ENCODE results near the gene CRYBB3. TPM values are rescaled to one million over a fixed set of nuclear protein-coding genes. Genes with fewer than 3 reads are reported as not detected.

Gene CRYBB3
- total RNA-seq, 1 experiment from 2014 or later = 0.67 TPM

DNA sequence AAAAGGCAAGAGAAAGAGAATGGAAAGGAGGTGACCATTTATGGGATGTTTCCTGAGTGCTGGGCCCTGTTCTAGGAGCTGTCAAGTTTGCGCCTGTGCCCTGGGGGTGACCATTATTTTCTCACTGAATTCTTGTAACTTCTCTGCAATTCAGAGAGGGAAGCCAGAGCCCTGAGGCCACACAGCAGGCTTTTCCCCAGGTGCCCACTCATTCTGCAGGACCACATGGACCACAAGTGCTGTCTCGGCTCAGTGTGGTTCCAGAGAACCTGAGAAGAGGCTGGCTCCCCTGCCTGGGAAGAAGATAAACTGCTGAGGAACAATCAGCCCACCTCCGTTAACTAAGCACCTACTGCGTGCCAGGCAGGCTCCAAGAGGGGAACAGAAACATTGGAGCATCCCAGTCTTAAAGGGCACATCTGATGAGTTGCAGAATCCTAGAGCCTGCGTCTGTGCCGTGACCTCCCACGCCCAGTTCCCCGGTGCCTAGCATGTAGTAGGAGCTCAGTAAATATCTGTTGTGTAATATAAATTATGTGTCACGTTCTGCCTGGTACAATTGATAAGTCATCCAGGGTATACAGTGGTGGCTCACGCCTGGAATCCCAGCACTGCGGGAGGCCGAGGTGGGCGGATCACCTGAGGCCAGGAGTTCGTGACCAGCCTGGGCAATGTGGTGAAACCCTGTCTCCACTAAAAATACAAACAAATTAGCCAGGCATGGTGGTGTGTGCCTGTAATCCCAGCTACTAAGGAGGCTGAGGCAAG is 31.6 kb upstream of the CRYBB3 start:
- BruUV-seq (replicated peaks) = no TSS peak
- in situ Hi-C loops (cut with HindIII; ENCODE audit: low pct_unique_long_range_greater_than_20kb, low sequenced_read_pairs) = no loop called here
- TF ChIP-seq TCF7L2 (IDR thresholded peaks at IDR 0.05; ENCODE audit: low read depth, low read length) (no peak), SIN3A (IDR thresholded peaks at IDR 0.05; ENCODE audit: borderline replicate concordance, insufficient read depth, low read depth, low read length) (no peak), POLR2AphosphoS5 (IDR thresholded peaks at IDR 0.05; ENCODE audit: low read depth, low read length) (no peak)
- TF ChIP-seq, protein P1, sequence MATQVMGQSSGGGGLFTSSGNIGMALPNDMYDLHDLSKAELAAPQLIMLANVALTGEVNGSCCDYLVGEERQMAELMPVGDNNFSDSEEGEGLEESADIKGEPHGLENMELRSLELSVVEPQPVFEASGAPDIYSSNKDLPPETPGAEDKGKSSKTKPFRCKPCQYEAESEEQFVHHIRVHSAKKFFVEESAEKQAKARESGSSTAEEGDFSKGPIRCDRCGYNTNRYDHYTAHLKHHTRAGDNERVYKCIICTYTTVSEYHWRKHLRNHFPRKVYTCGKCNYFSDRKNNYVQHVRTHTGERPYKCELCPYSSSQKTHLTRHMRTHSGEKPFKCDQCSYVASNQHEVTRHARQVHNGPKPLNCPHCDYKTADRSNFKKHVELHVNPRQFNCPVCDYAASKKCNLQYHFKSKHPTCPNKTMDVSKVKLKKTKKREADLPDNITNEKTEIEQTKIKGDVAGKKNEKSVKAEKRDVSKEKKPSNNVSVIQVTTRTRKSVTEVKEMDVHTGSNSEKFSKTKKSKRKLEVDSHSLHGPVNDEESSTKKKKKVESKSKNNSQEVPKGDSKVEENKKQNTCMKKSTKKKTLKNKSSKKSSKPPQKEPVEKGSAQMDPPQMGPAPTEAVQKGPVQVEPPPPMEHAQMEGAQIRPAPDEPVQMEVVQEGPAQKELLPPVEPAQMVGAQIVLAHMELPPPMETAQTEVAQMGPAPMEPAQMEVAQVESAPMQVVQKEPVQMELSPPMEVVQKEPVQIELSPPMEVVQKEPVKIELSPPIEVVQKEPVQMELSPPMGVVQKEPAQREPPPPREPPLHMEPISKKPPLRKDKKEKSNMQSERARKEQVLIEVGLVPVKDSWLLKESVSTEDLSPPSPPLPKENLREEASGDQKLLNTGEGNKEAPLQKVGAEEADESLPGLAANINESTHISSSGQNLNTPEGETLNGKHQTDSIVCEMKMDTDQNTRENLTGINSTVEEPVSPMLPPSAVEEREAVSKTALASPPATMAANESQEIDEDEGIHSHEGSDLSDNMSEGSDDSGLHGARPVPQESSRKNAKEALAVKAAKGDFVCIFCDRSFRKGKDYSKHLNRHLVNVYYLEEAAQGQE (IDR thresholded peaks at IDR 0.05; ENCODE audit: insufficient read depth in 1 of 2, low read depth in 2 of 2, low read length in 1 of 2) = no peak
- TF ChIP-seq, protein P2, sequence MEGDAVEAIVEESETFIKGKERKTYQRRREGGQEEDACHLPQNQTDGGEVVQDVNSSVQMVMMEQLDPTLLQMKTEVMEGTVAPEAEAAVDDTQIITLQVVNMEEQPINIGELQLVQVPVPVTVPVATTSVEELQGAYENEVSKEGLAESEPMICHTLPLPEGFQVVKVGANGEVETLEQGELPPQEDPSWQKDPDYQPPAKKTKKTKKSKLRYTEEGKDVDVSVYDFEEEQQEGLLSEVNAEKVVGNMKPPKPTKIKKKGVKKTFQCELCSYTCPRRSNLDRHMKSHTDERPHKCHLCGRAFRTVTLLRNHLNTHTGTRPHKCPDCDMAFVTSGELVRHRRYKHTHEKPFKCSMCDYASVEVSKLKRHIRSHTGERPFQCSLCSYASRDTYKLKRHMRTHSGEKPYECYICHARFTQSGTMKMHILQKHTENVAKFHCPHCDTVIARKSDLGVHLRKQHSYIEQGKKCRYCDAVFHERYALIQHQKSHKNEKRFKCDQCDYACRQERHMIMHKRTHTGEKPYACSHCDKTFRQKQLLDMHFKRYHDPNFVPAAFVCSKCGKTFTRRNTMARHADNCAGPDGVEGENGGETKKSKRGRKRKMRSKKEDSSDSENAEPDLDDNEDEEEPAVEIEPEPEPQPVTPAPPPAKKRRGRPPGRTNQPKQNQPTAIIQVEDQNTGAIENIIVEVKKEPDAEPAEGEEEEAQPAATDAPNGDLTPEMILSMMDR (IDR thresholded peaks at IDR 0.05) = no peak
- ChIA-PET CTCF (interaction anchor here (0.6 kb wide), 1 partner anchor 111 kb away, joined by 4 read pairs; no protein-coding TSS in a partner anchor), POLR2A (no interaction called here)
- Histone ChIP-seq H3K4me3 (ENCODE audit: low read depth in 2 of 2, low read length in 2 of 2) (no peak overlapping the region), H3K9me3 (ENCODE audit: control insufficient read depth, insufficient read depth, low read depth, low read length) (no peaks in the 10 kb centered on the region), H3K27me3 (ENCODE audit: control insufficient read depth, insufficient read depth, low read length) (no peaks in the 10 kb centered on the region), H3K36me3 (ENCODE audit: control insufficient read depth, insufficient read depth, low read length) (no peaks in the 10 kb centered on the region), H3K4me1 (ENCODE audit: control insufficient read depth, insufficient read depth, low read length) (peaks cover 10% of the 10 kb centered on the region), H3K27ac (ENCODE audit: low read length) (no peak overlapping the region)
- DNase-seq (ENCODE audit: low read depth, low spot score) (no peak), ATAC-seq (no peak)
- intact Hi-C loops (cut with micrococcal nuclease; ENCODE audit: unreplicated experiment) = no loop called here

DNA sequence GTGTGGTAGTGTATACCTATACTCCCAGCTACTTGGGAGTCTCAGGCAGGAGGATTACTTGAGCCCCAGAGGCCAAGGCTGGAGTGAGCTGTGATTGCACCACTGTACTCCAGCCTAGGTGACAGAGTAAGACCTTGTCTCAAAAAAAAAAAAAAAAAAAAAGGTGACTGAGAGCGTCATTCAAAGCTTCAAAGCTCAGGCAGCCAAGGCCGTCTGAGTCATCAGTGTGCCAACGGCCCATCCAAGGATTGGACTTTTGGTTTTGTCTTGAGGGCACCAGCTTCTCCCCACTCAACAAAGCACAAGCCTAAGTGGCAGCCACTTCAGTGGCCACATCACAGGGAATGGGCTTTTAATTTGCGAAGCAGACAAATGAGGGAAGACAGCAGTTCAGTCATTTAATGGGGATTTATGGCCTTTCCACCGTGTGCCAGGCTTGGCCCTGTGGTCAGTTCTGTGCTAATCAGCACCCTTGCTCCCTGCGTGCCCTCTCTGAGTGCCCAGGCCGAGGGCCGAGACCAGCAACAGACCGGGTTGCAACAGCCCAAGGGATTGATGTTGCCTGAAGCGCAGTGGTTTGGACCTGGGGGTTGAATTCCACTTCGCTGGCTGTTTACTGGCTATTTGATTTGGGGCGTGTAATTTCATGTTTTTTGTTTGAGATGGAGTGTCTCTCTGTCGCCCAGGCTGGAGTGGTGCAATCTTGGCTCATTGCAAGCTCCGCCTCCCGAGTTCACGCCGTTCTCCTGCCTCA is 30.2 kb upstream of the CRYBB3 start:
- in situ Hi-C loops (cut with HindIII; ENCODE audit: low pct_unique_long_range_greater_than_20kb, low sequenced_read_pairs) (no loop called here), intact Hi-C loops (cut with micrococcal nuclease; ENCODE audit: unreplicated experiment) (no loop called here)
- ATAC-seq (no peak), DNase-seq (ENCODE audit: low read depth, low spot score) (no peak)
- Histone ChIP-seq H3K27ac (ENCODE audit: low read length) (no peak overlapping the region), H3K4me3 (ENCODE audit: low read depth in 2 of 2, low read length in 2 of 2) (no peak overlapping the region), H3K27me3 (ENCODE audit: control insufficient read depth, insufficient read depth, low read length) (no peaks in the 10 kb centered on the region), H3K36me3 (ENCODE audit: control insufficient read depth, insufficient read depth, low read length) (no peaks in the 10 kb centered on the region), H3K9me3 (ENCODE audit: control insufficient read depth, insufficient read depth, low read depth, low read length) (no peaks in the 10 kb centered on the region), H3K4me1 (ENCODE audit: control insufficient read depth, insufficient read depth, low read length) (peaks cover 10% of the 10 kb centered on the region)
- POLR2A ChIA-PET = no interaction called here
- TF ChIP-seq TCF7L2 (IDR thresholded peaks at IDR 0.05; ENCODE audit: low read depth, low read length) = no peak
- no peak for TF ChIP-seq SIN3A (IDR thresholded peaks at IDR 0.05; ENCODE audit: borderline replicate concordance, insufficient read depth, low read depth, low read length)
- TF ChIP-seq, protein P1 (IDR thresholded peaks at IDR 0.05; ENCODE audit: insufficient read depth in 1 of 2, low read depth in 2 of 2, low read length in 1 of 2) = no peak
- CTCF ChIA-PET = no interaction called here
- BruUV-seq (replicated peaks) = no TSS peak

Data from Panc1 (cell line).